ENCODE measurements around the gene NPW. TPM values are rescaled to one million over a fixed set of nuclear protein-coding genes. Genes with fewer than 3 reads are reported as not detected.

NPW gene
- total RNA-seq, 1 donor = not detected

DNA sequence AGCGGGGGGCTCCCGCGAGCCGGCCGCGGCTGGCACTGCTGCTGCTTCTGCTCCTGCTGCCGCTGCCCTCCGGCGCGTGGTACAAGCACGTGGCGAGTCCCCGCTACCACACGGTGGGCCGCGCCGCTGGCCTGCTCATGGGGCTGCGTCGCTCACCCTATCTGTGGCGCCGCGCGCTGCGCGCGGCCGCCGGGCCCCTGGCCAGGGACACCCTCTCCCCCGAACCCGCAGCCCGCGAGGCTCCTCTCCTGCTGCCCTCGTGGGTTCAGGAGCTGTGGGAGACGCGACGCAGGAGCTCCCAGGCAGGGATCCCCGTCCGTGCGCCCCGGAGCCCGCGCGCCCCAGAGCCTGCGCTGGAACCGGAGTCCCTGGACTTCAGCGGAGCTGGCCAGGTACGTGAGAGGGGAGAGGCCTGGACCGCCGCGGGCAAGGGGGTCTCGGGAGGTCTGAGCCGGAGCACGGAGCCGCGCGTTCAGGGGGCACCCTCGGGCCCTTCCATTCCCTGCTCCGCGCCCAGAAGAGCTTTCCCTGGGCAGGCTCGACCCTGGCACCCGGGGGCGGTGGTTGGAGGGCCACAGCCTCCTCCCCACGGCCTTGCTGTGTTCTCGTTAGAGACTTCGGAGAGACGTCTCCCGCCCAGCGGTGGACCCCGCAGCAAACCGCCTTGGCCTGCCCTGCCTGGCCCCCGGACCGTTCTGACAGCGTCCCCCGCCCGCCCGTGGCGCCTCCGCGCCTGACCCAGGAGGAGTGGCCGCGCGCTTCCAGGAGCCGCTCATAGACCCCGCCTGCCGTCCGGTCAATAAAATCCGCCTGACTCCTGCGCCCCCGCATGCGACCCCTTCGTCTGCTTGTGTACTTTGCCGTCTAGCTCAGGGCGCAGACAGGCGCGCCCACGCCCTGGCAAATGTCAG lies 591 bp downstream of the NPW start:
- Histone ChIP-seq H3K9me3 (ENCODE audit: low read depth, low read length) (no peaks in the 10 kb centered on the region), H3K27me3 (ENCODE audit: insufficient read depth, low read length) (peaks cover 23% of the 10 kb centered on the region), H3K4me3 (ENCODE audit: low read length) (no peak overlapping the region), H3K4me1 (ENCODE audit: insufficient read depth, low read length) (peaks cover 34% of the 10 kb centered on the region)

DNA sequence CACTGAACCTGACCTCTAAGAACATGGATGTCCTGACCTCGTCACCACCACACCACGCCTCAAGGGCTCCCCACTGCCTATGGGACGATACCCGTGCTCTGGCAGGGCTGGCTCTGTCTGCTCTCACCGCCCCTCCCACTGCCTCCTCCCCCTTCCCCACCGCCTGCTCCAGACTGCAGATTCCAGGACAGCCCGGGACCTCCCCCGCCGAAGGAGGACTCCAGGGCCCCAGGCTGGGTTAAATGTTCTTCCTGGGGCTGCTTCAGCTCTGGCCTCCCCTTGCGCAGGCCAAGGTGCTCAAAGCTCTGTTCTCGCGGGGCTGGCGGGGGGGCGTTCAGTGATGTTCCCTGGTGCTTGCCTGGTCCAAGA lies 3.1 kb downstream of the NPW start:
- Histone ChIP-seq H3K4me3 (ENCODE audit: low read length) (no peak overlapping the region), H3K27me3 (ENCODE audit: insufficient read depth, low read length) (peaks cover 37% of the 10 kb centered on the region), H3K9me3 (ENCODE audit: low read depth, low read length) (no peaks in the 10 kb centered on the region), H3K4me1 (ENCODE audit: insufficient read depth, low read length) (peaks cover 38% of the 10 kb centered on the region)

DNA sequence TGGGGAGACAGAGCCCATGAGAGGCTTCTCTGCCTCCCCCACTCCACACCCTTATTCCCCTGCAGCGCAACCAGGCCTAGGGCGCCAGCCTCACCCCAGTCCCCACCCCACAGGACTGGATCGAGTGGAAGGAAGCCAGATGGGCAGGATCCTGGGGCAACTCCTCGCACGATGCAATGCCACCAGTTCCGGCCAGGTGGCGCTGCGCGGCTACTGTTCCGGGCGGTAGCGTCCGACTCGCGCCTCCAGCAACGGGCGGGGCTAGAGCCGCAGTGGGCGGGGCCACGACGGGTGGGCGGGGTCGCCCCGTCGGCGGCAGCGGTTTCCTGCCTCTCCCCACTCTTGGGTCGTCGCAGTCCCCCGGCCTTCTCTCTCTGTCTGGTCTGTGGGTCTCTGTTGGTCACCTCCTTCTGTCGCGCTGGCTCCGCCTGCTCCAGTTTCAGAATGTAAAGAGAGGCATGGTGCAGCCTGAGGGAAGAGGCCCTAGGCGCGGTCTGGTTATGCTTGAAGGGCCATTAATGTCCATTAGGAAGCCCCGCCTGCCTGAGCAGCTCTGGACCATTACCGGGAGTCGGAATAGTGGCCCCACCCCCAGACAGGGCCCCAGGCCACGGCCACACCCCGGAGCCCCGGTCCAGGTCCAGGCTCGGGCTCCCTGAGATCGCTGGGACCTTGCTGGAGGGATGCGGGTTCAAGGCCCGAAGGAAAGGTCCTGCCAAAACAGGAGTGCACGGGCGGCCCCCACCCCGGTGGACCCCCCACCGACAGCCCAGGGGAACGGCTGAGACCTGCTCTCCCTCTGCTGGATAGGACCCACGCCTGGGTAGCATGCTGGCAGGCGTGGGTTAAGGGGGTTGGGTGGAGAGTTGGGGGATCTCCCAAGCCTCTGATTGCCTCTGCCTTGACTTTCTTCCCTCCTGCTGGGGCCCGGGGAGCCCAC lies 3.8 kb downstream of the NPW start:
- H3K27me3 ChIP-seq (ENCODE audit: insufficient read depth, low read length) = peaks cover 41% of the 10 kb centered on the region

GRCh38 chr16:2024032-2024420 lies 4.4 kb downstream of the NPW start:
- Histone ChIP-seq H3K4me3 (ENCODE audit: low read length) (no peak overlapping the region), H3K4me1 (ENCODE audit: insufficient read depth, low read length) (peaks cover 38% of the 10 kb centered on the region), H3K9me3 (ENCODE audit: low read depth, low read length) (no peaks in the 10 kb centered on the region), H3K27me3 (ENCODE audit: insufficient read depth, low read length) (peaks cover 38% of the 10 kb centered on the region)

More for the DNA sequence above, 3.8 kb downstream of the NPW start:
- peaks cover 38% of the 10 kb centered on the region for H3K4me1 ChIP-seq (ENCODE audit: insufficient read depth, low read length)
- peak overlapping the region; percentile 24 for H3K4me3 ChIP-seq (ENCODE audit: low read length)
- H3K9me3 ChIP-seq (ENCODE audit: low read depth, low read length) = no peaks in the 10 kb centered on the region

GRCh38 chr16:2025251-2025650 lies 5.7 kb downstream of the NPW start:
- no peak overlapping the region for H3K4me3 ChIP-seq (ENCODE audit: low read length)
- peaks cover 29% of the 10 kb centered on the region for H3K27me3 ChIP-seq (ENCODE audit: insufficient read depth, low read length)
- peaks cover 34% of the 10 kb centered on the region for H3K4me1 ChIP-seq (ENCODE audit: insufficient read depth, low read length)
- no peaks in the 10 kb centered on the region for H3K9me3 ChIP-seq (ENCODE audit: low read depth, low read length)

DNA sequence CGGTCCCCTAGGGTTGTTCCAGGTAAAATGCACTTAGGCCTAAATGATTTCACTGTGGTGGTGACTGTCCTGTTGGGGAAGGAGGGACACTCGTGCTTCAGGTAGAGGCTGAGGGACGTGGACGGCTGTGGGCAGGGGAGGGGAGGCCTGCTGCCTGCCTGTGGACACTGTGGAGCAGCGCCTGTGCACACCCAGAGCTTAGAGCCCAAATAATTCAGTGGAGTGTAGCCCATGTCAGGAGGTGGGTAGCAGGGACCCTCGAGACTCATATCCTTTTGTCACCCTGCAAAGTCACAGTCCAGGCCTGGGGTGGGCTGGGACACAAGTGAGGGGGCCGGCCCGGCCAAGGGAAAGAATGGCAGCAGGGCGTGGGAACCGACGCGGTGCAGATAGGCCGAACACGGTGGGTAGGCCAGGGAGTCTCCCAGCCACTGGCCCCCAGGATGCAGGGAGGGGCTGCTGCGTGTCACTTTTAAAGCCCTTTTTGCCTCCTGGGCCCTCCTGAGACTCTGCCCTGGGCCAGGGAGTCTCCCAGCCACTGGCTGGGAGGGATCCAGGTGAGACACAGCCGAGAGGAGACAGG lies 6.4 kb downstream of the NPW start:
- Histone ChIP-seq H3K4me3 (ENCODE audit: low read length) (no peak overlapping the region), H3K27me3 (ENCODE audit: insufficient read depth, low read length) (peaks cover 23% of the 10 kb centered on the region), H3K4me1 (ENCODE audit: insufficient read depth, low read length) (peaks cover 29% of the 10 kb centered on the region), H3K9me3 (ENCODE audit: low read depth, low read length) (no peaks in the 10 kb centered on the region)

DNA sequence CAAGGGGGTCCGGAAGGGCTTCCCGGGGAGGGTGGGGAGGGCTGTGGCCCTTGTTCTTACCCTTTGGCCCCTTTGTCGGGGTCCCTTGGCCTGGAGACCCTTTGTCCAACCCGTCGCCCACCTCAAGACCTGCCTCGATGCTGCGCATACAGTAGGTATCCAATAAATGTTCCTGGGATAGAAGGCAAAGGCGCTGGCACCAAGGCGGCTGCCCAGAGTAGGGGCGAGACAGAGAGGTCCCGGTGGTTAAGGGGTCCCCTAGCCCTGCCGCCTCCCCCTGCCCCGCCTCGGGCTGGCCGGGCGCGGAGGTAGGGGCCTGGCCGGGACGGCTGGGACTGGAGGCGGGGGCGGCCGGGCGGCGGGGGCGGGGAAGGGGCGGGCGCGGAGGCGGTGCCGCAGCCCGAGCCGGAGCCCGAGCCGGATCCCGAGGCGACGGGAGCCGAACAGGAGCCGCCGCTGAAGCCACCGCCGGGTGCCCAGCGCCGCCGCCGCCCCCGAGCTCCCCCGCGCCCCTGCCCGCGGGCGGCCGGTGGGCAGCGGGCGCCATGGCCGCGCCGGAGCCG lies 7.0 kb downstream of the NPW start, which contains the start of gene NHERF2:
NHERF2 (plus strand) TSS at position 442 of the 563 bp plus-strand sequence; CDS start at position 546, 104 bp downstream.
- H3K4me1 ChIP-seq (ENCODE audit: insufficient read depth, low read length) = peaks cover 29% of the 10 kb centered on the region
- H3K4me3 ChIP-seq (ENCODE audit: low read length) = no peak within 1 kb of the TSS
- peaks cover 20% of the 10 kb centered on the region for H3K27me3 ChIP-seq (ENCODE audit: insufficient read depth, low read length)
- no peaks in the 10 kb centered on the region for H3K9me3 ChIP-seq (ENCODE audit: low read depth, low read length)

DNA sequence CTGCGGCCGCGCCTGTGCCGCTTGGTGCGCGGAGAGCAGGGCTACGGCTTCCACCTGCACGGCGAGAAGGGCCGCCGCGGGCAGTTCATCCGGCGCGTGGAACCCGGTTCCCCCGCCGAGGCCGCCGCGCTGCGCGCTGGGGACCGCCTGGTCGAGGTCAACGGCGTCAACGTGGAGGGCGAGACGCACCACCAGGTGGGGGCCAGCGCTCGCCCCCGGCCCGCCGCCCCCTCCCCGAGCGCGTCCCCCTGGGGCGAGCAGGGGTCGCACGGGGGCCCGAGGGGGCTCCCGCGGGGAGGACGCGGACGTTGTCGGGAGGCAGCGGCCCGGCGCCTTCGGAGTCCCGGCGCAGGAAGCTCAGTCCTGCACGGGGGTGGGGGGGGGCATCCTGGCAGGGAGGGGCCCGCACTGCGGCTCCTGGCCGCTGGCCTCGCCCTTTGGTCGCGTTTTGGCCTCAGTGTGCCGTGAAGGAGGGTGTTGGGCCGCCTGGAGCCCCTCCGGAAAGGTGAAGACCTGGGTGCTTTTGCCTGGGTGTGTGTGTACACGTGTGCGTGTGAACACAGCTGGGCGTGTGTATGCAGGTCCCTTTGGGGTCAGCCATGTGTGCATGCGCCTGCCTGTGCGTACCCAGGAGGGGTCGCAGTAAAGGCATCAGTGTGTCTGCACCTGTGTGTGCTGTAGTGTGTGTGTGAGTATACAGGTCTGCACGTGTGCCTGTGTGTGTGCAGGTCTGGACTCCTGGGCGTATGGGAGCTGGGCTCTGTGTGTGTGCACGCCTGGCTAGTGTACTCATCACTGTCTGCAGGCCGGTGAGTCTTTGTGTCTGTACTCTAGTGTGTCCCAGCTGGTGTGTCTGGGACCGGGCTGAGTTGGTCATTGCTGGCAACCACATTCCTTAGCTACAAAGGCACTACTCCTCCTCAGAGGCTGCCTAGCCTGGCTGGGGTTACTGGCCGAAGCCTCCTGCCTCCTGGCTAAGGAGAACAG lies 7.7 kb downstream of the NPW start:
- peaks cover 18% of the 10 kb centered on the region for H3K27me3 ChIP-seq (ENCODE audit: insufficient read depth, low read length)
- H3K4me1 ChIP-seq (ENCODE audit: insufficient read depth, low read length) = peaks cover 29% of the 10 kb centered on the region
- no peaks in the 10 kb centered on the region for H3K9me3 ChIP-seq (ENCODE audit: low read depth, low read length)
- no peak overlapping the region for H3K4me3 ChIP-seq (ENCODE audit: low read length)

GRCh38 chr16:2028146-2028545 lies 8.6 kb downstream of the NPW start:
- H3K27me3 ChIP-seq (ENCODE audit: insufficient read depth, low read length) = peaks cover 18% of the 10 kb centered on the region
- no peaks in the 10 kb centered on the region for H3K9me3 ChIP-seq (ENCODE audit: low read depth, low read length)
- peaks cover 21% of the 10 kb centered on the region for H3K4me1 ChIP-seq (ENCODE audit: insufficient read depth, low read length)

DNA sequence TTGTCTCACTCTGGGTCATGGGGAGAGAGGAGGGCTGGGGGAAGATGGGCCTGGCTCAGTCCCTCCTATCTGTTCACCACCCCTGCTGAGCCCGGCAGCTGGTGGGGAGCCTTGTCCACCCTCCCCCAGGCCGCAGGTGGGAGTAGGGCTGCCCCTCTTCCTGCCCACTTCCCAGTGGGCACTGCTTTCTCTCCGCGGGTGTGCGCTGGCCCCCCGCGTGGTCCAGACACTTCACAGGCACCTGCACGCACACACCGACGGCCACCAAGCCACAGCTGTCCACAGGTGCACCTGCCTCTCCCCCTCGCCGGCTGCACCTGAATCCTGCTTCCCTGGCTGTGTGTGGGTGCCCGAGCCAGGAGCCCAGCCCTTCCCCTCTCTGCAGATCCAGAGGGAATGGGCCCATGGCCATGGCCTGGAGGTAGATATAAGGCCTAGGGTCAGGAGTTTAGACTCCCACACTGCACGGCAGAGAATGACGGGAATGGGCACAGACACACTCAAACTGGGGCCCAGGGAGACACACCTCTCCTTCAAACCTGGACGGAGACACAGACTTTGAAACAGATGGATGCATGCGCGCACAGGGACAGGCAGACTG lies 9.1 kb downstream of the NPW start:
- H3K4me3 ChIP-seq (ENCODE audit: low read length) = no peak overlapping the region
- no peaks in the 10 kb centered on the region for H3K9me3 ChIP-seq (ENCODE audit: low read depth, low read length)
- H3K27me3 ChIP-seq (ENCODE audit: insufficient read depth, low read length) = peaks cover 18% of the 10 kb centered on the region
- H3K4me1 ChIP-seq (ENCODE audit: insufficient read depth, low read length) = peaks cover 17% of the 10 kb centered on the region

More at GRCh38 chr16:2028146-2028545, 8.6 kb downstream of the NPW start:
- no peak overlapping the region for H3K4me3 ChIP-seq (ENCODE audit: low read length)

- peaks cover 15% of the 10 kb centered on the region for H3K4me1 ChIP-seq (ENCODE audit: insufficient read depth, low read length)
- H3K9me3 ChIP-seq (ENCODE audit: low read depth, low read length) = no peaks in the 10 kb centered on the region
- peaks cover 18% of the 10 kb centered on the region for H3K27me3 ChIP-seq (ENCODE audit: insufficient read depth, low read length)
- H3K4me3 ChIP-seq (ENCODE audit: low read length) = no peak overlapping the region
These were observed 9.8 kb downstream of the NPW start for GRCh38 chr16:2029350-2029749.

GRCh38 chr16:2030036-2030435 lies 10.5 kb downstream of the NPW start:
- Histone ChIP-seq H3K4me1 (ENCODE audit: insufficient read depth, low read length) (peaks cover 15% of the 10 kb centered on the region), H3K27me3 (ENCODE audit: insufficient read depth, low read length) (peaks cover 18% of the 10 kb centered on the region), H3K4me3 (ENCODE audit: low read length) (no peak overlapping the region), H3K9me3 (ENCODE audit: low read depth, low read length) (no peaks in the 10 kb centered on the region)

- Histone ChIP-seq H3K4me3 (ENCODE audit: low read length) (no peak overlapping the region), H3K9me3 (ENCODE audit: low read depth, low read length) (no peaks in the 10 kb centered on the region), H3K27me3 (ENCODE audit: insufficient read depth, low read length) (peaks cover 12% of the 10 kb centered on the region), H3K4me1 (ENCODE audit: insufficient read depth, low read length) (peaks cover 15% of the 10 kb centered on the region)
These were observed 11.5 kb downstream of the NPW start for GRCh38 chr16:2031081-2031577.
